Right renal cortex interstitium (tissue), 3 donors: Measurements from ENCODE around the gene CMYA5. TPM values are rescaled to one million over a fixed set of nuclear protein-coding genes. Genes with fewer than 3 reads are reported as not detected.
A peak's percentile ranks its signal among the peaks of the same experiment; 100 is the strongest.
"Not testable (repeated sequence)": the region's sequence is repeated elsewhere in the genome, so short reads cannot be mapped to it uniquely, and the experiment has no call there.

ENCODE experiments used
- DNase-seq, 3 donors: peaks; one replicate each; pipeline ENCODE4 v3.0.0-alpha.2; 2013; ENCODE audit warnings: low read depth in 3 of 3, low spot score in 2 of 3
- polyA plus RNA-seq, 3 donors: library from polyadenylated mRNA; unstranded; fragments of 120-200 nt; gene quantifications; one replicate each; pipeline ENCODE4 v1.2.1, GENCODE V29; 2013; ENCODE audit not compliant: insufficient read length in 3 of 3

Gene CMYA5
- 10 to 100 TPM; 14.0 to 18.8 (median 17.0) TPM for polyA plus RNA-seq

GRCh38 chr5:79689541-79690466 is at the start of gene CMYA5:
CMYA5 (plus strand) TSS chr5:79689836; CDS start chr5:79689908, 72 bp downstream.
- DNase-seq: no peak

DNA sequence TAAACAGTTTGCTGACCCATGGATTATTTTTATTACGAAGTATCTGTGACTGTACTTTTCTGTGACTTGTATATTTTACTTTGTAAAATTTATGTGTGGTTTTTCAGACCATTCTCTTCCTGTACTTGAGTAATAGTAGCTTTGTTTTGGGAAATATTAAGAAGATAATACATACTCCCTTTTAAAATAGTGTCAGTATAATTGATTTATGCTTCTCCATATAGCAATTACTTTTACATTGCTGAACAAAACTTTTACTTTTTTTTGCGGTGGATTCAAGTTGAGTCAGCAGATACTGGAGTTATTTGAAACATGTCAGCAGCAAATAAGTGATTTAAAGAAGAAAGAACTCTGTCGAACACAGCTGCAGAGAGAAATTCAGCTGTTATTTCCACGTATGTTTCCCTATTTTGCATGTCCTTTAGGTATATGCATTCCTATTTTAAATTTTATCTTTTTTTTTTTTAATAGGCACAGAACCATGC is 49.0 kb upstream of the CMYA5 start:
- DNase-seq: no peak

DNA sequence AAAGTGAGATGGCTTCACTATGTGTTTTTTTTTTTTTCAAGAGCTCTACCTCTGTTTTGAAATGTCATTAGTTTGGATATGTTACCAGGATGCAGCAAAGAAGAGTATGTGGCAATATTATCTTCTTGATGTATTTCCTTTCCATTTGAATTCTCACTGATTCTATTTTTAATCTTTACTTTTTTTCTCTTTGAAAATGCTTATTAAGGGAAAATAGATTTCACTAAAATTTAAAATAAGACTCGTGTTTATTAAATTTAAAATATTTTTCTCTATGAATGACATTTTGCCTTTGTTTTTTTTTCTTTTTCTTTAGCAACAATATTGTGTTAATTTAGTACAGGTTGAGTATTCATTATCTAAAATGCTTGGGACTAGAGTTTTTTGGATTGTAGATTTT is 48.2 kb upstream of the CMYA5 start:
- DNase-seq: no peak

GRCh38 chr5:79642210-79642609 is 47.4 kb upstream of the CMYA5 start:
- no peak for DNase-seq

GRCh38 chr5:79653843-79654242 is 35.8 kb upstream of the CMYA5 start:
- no peak for DNase-seq

GRCh38 chr5:79663212-79663611 is 26.4 kb upstream of the CMYA5 start:
- DNase-seq: no peak

DNA sequence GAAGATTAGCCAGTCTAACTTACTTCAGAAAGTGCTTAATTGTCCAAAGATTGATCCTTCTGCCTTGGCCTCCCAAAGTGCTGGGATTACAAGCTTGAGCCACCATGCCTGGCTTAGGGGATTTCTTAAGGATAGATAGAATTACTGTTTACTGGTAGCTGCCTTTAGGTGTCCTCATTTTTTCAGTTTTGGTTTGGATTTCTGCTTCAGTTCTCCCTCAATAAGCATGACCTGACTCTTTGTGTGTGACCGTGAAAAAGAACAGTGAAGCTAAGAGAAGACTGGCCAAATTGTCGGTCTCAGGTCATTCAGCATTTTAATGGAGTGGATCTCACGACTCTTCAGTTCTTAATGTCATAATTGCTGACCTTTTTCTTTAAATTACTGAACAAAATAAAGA is 22.9 kb upstream of the CMYA5 start:
- no peak for DNase-seq

DNA sequence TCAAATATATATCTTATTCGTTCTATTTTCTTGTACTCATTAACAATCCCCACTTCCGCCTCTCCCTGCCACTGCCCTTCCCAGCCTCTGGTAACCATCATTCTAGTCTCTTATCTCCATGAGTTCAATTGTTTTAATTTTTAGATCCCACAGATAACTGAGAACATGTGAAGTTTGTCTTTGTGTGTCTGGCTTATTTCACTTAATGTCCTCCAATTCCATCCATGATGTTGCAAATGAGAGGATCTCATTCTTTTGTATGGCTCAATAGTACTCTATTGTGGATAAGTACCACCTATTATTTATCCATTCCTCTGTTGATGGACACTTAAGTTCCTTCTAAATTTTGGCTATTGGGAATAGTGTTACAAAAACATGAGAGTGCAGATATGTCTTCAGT is 17.2 kb upstream of the CMYA5 start:
- no peak for DNase-seq

DNA sequence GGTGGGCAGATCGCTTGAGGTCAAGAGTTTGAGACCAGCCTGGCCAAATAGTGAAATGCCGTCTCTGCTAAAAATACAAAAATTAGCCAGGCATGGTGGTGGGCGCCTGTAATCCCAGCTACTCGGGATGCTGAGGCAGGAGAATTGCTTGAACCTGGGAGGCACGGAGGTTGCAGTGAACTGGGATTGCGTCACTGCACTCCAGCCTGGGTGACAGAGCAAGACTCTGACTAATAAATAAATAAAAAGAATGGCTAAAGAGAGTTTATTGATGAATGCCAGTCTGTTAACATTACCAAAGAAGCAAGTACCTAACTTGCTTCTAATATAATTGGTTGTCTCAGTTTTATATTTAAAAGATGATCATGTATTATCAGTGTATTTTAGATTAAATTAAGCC is 13.3 kb upstream of the CMYA5 start:
- not testable (repeated sequence) for DNase-seq

GRCh38 chr5:79682102-79682501 is 7.5 kb upstream of the CMYA5 start:
- not testable (repeated sequence) for DNase-seq

DNA sequence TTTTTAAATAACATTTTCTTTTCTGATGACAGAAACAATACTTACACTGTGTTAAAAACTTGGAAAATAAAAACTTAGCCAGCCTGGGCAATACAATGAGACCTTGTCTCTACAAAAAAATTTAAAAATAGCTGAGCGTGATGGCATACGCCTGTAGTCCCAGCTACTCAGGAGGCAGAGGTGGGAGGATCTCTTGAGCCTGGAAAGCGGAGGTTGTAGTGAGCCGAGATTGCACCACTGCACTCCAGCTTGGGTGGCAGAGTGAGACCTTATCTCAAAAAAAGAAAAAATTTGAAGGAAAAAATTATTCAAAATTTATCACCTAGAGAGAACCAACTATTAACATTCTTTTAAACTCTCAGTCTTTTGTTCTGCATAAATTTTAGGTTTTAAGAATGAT is 4.9 kb upstream of the CMYA5 start:
- no peak for DNase-seq

- no peak for DNase-seq
Measured at GRCh38 chr5:79685627-79686026, 4.0 kb upstream of the CMYA5 start.

DNA sequence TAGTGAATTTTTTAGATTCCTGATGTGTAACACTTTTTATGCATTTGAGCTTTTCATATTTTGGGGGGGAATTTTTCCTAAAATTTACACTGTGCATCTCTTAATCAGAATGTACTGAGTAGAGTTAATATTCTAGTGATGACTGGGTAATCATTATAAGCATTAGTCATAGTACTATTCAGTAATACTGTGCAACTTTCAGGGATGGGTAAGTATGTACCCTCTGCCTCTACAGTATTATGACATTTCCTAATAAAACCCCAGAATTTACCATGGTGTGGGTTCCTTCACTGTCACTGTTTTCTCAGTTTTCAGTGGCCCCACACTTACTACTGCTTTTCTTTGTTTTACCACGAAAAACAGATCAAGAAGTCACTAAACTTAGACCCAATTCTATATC is 2.8 kb upstream of the CMYA5 start:
- no peak for DNase-seq

DNA sequence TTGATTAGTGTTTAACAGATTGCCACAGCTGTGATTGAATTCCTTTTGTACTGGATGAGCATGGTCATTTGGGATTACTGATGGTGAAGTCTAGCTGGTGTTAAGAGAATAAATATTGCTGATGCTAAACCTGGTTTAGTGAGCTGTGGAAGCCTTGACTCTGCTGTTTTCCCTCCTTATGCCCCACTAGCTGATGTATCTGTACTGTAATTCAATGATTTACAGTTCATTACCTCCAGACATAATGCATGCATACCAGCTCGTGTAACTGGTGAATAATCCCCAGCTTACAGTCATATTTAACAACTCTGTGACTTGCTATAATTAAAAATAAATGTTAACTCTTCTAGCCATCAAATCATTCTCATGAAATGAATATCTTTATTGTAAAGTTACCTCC is 1.7 kb upstream of the CMYA5 start:
- no peak for DNase-seq

- DNase-seq: no peak
Measured at GRCh38 chr5:79691007-79691406, 1.4 kb downstream of the CMYA5 start.

DNA sequence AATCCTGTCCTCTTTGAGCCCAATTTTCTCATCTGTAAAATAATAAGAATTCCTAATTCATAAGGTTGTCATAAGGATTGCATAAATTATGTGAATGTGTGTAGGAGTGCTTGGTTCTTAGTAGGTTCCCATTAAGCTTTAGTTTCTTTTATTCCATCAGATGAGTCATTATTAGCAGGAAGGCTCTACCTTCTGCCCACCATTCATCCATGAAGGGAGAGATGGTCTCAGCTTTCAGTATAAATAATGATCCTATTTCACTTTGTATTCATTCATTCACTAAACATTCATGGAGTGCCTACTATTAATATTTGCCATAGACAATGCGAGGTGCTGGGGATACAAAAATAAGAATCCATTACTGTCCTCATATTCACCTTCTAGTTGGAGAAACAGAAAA is 3.0 kb downstream of the CMYA5 start:
- DNase-seq: peak in 1 of 3 donors; percentile 44

- DNase-seq: no peak
Measured at GRCh38 chr5:79694183-79694582, 4.5 kb downstream of the CMYA5 start.

GRCh38 chr5:79694652-79695051 is 5.0 kb downstream of the CMYA5 start:
- no peak for DNase-seq

DNA sequence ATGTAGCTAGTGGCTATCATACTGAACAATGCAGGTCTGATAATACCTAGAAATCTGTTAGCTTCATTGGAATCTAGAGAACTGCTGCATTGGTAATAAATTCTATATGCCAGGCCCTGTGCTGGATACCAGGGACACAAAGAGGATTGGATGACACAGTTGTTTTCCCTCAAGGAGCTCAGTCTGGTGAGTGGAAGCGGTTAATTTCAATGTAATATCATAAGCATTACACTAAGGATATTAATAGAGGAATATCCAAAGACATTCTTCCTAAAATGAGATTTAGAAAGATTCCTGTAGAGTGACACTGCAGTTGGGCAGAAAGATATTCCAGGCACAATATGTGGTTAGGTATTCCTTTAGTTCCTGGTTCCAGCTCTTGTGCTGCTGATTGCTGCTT is 5.9 kb downstream of the CMYA5 start:
- no peak for DNase-seq

GRCh38 chr5:79697222-79698170 is 7.9 kb downstream of the CMYA5 start:
- DNase-seq: no peak

- no peak for DNase-seq
Measured at GRCh38 chr5:79699763-79700400, 10.2 kb downstream of the CMYA5 start.
